Cerebellar nuclear complex (tissue), 1 donor: ENCODE data around the gene APRT.
"Not testable (repeated sequence)": the region's sequence is repeated elsewhere in the genome, so short reads cannot be mapped to it uniquely, and the experiment has no call there.

Source experiments
- DNase-seq, 2 experiments: peaks; one replicate each; lab custom pipeline; 2025; lab: John Stamatoyannopoulos, UW

The APRT gene

DNA sequence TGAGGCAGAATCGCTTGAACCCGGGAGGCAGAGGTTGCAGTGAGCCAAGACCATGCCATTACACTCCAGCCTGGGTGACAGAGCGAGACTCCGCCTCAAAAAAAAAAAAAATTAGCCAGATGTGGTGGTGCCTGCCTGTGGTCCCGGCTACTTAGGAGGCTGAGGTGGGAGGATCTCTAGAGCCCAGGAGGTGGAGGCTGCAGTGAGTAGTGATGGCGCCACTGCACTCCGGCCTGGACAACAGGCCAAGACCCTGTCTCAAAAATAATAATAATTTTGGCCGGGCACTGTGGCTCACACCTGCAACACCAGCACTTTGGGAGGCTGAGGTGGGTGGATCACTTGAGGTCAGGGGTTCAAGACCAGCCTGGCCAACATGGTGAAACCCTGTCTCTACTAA, 23.0 kb downstream of the APRT start:
- DNase-seq = not testable (repeated sequence)

DNA sequence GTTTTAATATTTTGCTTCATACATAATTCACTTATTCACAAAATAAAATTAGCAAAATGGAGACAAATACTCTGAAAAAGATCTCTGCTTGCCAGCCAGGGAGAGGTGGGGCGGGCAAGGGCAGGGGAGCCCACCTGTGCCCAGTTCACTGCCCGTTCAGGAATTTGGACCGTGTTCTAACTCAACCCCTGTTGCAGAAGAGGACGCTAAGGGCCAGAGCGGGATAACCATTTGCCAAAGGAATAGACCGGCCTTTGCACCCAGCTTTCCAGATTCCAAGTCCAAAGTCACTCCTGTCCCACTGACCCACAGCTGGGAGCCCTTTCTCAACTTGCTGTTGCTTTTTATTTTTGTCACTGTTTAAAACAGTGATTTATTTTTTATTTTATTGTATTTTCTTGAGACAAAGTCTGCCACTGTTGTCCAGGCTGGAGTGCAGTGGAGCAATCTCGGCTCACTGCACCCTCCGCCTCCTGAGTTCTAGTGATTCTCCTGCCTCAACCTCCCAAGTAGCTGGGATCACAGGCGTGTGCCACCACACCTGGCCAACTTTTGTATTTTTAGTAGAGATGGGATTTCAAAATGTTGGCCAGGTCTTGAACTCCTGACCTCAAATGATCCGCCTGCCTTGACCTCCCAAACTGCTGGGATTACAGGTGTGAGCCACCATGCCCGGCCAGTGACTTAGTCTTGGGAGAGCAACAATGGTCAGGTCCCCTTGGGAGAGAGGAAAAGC, 24.0 kb downstream of the APRT start:
- DNase-seq = no peak

DNA sequence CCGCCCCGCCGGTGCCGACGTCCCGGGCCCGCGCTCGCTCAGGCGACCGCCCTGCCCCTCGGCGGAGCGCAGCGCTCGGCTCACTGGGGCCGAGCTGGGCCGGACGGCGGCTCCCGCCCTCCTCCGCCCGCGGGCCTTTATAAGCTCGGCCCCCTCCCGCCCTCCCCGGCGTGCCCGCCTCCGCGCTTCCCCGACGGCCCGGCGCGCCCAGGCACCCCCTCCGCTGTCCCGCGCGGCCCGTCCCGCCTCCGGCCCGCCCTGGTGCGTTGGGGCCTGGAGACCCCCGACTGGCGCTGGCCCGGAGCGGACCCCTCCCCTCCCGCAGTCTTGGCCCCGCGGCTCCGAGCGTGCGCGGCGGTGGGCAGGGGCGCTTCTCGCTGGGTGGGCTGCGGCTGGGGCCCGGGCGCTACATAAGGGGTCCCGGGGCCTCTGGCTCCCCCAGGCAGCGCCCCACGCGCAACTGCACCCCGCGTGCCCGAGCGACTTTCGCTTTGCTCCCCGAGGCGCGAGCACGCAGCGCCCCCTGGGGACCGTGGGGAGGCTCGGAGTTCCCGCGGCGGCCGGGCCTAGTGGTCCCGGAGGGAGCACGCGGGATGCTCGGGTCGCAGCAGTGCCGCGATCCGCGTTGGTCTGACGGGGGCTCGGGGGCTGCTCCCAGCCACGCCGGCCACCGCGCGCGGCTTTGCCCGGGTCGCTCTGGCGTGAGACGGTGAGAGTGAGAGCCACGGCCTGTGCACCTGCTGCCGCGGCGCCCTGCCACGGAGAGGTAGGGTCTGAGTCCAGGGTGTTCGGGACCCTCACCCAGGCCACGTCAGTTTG, 26.4 kb downstream of the APRT start, which contains the start of gene PIEZO1:
PIEZO1 (minus strand) TSS at position 115 of the 819 bp plus-strand sequence. CDS start 256 bp downstream, outside the sequence.
- no peak for DNase-seq

DNA sequence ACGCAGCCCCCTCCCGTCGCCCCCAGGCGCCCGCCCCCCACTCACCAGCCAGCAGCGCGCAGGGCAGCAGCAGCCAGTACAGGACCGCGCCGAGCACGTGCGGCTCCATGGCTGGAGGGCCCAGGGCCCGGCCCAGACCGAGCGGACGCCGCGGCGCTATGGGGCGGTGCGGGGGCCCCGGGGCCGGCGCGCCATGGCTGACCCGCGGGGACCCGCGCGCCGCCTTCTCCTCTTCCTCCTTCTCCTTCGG, 26.9 kb downstream of the APRT start:
- no peak for DNase-seq

DNA sequence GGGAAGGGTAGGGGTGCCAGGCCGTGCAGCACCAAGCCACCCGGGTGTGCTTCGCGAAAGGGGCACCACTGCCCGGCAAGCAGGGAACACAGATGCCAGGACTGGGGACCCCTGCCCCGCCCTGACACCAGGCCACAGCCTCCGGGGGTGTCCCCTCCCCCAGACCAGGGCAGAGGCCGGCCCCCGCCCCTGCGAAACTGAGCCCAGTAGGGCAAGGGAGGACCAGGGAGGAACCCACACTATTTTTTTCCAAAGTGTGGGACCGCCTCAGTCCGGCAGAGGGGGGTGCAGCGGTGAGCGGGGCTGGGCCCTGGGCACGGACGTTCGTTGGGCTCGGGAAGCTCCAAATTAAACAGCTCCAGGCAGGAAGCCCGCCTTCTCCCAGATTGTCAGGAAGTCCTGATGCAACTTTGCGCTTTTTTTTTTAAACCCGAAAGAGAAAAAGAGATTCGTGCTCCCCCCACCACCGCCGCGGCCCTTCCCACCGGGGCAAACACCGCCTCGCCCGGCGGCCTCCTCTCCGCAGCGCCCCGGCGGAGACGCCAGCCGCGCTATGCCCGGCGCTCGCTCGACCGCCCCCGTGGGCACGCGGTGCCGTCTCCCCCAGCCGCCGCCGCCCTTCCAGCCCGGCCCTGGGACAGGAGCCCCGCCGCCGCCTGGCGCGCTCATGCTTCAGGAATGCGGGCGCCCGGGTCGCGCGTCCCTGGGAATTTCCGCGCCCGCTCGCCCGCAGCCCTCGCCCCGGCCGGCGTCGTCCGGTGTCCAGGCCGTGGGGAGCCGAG, 27.5 kb downstream of the APRT start:
- no peak for DNase-seq

DNA sequence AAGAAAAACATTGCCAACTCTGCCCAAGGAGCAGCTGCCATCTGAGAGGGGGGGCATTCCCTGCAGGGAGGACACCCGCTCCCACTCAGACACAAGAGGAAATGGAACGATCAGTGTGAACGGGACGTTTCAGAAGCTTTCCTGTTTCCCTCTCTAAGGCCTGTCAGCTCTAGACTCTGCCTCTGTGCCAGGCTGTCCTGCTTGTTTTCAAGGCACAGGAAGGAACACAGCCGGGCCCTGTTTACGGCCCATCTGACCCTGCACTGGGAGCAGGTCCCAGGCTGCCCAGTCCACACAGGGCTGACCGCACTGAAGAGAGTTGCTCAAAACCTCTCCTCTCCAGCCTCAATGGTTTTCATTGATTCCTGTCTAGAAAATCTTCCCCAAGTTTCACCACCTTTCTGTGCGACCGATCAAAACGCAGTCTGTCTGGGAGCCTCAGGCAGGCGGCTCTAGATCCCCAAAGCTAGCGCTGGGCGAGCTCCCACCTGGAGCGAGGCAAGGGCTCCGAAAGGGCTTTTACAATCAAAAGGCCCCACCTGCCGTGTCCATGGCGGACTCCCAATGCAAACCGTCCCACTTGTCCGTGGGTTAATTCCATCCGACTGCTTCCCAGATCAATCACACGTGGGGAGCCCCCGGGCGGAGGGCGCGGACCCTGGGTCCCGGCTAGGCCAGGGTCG, 28.2 kb downstream of the APRT start:
- peak; percentile 90 to 93 for DNase-seq

DNA sequence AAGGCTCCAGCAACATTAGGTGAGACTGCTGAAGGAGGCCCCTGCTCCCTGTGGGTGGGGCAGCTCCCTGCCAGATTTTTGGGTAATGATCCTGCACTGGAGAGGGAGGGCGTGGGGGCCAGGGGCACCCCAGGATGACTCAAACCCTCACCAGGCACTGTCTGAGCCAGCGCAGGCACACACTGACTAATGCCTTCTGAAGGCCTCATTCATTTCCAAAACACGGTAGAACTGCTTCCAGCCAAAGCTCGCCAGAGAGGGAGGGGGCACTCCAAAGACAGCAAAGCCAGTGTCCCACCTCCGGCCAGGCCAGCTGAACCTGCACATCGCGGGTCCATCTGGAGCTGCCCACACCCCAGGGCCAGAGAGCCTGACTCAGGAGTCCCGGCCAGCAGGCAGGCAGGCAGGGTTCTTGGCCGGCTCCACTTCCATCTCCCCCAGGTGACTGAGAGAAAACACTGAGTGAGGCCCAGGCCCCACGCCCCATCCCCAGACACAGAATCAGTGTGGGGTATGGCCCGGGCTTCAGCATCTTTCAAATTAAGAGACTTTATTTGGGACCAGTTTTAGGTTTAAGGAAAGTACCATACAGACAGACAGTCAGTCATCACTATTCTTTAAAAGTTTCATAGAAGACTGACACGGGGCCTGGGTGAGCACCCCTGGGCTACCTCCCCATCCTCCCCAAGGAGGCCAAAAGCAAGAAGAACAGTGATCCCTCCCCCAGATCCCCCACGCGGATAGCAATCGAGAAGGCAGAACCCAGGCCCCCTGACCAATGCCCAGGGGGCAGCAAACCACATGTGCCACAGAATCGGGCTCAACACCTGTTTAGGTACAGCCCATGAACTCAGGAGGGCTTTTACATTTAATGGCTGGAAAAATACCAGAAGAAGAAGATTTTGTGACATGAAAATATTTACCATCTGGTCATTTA, 29.0 kb downstream of the APRT start:
- DNase-seq = peak in 1 of 2 experiments; percentile 33

DNA sequence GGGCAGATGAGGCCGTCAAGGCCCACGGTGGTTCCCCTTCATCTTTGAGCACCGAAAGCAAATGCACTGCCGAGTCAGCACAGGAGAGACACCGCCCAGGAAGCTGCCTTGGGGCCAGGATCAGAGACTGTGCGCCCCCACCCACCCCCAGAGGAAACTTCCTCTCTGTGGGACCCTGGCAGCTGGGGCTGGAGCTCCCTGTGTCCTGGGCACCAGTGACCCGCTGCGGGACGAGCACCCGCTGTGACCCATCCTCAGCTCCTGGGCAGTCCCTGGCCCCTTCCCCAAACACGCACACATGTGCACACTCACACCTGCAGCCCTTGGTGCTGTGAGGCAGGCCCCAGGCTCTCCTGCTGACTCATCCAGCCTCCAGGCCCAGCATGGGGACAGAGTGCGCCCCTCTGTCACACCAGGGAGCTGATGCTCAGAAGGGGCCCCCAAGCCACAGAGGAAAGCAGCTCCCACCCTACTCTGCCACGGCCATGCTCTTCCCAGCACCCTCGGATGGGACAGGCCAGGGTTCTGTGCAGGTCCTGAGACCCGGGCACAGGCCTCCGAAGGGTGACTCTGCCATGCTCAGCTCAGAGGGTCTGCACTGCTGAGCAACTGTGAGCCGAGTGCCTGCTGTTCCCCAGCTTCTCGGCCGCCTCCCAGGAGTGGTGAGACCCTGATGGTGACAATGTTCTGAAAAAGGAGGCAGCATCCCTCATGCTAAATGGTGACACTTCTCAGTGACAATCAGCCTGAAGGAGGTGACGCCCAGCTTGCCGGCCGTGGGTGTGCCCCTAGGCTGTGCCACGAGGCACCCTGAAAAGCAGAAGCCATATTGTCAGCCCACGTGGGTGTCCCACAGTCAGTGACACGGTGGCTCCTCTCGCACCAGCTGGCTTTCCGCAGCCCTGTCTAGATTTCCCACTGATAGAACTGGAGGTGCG, 30.3 kb downstream of the APRT start:
- no peak for DNase-seq

DNA sequence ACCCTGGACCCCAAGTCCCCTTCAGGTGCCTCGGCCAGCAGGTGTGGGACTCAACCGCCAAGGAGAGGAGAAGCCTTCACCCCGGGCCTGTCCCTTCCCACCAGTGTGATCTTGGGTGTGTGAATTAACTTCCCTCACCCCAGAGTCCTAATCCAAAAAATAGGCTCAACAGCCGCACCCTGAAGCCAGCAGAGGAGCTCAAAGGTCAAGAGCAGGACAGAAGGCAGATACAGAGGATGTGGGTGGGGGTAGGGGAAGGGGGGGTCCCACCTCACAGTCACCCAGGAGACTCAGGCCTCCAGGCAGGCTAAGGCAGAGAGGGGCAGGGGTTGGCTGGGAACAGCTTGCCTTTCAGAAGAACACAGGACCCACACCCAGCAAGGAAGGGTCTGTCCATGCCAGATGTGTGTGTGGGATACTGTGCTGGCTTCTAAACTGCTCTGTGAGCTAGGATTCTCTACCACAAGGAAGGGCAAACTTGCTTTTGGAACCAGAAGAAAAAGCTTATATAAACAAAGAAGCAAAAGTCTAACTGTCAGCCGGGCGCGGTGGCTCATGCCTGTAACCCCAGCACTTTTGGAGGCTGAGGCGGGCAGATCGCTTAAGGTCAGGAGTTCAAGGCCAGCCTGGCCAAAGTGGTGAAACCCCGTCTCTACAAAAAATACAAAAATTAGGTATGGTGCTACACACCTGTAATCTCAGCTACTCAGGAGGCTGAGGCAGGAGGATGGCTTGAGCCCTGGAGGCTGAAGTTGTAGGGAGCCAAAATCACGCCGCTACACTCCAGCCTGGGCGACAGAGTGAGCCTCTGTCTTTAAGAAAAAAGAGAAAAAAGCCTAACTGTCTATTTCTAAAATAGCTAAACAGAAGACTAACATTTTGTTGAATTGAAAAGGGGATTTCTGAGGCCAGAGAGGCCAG, 31.3 kb downstream of the APRT start:
- no peak for DNase-seq

DNA sequence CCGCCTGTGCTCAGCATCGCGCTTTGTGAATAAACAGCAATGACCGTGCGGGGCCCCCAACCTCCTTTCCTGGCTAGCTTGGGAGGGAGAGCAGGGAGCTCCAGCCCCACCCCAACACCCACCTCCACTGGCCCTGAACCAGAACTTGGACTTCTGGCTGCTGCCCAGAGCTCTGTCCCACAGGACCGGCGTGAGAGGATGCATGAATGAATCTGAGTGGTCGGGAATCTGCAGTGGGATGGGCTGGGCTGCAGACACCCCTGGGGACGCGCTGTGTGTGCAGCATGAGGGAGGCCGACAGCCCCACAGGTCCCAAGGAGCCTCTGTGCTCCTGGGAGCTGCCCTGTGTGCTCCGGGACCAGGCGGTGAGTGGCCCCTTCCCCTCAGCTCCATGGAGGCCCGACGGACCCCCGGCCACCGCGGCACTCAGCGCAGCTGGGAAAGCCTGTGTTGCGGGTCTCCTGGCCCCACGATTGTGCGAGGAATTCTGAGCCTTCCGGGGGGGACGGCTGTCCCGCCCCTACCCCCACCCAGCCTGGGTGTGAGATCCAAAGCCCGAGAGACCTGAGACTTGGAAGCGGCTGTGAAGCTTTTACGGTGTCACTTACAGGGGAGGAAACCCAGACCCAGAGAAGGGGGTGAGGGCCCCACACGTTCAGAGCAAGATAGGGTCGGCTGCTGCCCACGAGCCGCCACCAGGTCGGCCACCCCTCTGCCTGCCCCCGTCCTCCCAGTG, 32.2 kb downstream of the APRT start:
- DNase-seq = no peak

DNA sequence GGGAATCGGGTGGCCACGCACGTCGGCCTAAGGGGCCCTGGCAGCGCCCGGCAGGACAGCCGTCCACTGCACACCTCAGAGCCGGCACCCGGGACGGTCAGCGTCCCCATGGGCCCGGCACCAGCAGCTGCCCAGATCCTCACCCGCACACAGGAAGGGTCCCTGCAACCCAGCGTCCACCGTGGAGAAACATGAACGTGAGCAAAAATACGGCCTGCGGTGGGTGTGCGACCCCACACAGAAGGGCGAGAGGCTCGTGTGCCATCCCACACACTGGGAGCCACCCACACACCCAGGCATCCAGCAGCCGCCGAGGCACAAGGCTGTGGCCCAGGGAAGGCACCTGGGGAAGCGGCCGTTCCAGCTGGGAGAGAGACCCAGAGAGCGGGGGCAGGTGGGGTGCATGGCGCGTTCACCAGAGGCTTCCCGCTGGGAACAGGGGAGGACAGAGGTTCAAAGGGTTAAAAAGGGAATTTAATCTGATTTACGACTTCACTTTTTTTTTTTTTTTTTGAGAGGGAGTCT, 33.1 kb downstream of the APRT start:
- DNase-seq = no peak

DNA sequence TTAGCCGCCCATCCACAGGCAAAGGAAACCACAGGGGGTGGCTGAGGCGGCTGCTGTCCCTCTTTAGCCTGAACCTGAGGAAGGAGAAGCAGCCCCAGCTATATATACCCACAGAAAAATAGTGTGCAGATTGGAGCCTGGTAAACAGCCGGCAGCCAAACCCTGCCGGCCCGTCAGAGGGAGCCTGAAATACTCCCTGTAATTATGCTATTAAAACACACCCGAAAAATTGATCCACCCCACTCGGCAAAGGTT, 33.5 kb downstream of the APRT start:
- no peak for DNase-seq

DNA sequence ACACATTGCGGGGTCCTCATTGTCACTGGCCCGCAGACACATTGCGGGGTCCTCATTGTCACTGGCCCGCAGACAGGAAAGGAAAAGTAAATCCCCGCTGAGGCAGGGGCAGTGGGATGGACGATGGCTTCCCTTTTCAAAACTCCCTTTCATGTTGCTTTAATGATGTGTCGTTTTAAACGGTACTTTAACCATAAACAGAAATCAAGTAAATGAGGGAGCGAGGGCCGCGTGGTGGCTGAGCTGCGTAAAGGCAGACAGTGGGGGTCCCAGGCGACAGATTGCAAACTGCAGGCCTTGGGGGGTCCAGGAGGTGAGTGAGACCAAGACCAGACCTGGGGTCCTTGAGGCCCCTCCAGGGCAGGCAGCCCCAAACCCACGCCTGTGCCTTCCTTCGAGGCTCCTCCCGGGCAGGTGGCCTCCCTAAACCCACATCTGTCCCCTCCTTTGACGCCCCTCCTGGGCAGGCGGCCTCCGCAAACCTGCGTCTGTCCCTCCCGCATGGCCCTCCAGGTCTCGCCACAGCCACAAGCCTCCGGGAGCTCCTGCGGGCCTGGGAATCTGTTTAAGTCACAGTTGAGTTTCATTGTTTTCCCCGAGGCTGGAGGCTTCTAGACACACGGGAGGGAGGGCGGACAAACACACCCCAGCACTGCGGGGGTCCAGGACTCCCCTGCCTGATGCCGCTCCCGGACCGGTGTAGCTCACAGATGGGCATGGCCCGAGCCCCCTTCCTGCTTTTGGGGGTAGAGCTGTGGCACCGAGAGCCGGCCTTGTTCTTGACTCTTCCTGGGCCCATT, 34.1 kb downstream of the APRT start:
- no peak for DNase-seq

DNA sequence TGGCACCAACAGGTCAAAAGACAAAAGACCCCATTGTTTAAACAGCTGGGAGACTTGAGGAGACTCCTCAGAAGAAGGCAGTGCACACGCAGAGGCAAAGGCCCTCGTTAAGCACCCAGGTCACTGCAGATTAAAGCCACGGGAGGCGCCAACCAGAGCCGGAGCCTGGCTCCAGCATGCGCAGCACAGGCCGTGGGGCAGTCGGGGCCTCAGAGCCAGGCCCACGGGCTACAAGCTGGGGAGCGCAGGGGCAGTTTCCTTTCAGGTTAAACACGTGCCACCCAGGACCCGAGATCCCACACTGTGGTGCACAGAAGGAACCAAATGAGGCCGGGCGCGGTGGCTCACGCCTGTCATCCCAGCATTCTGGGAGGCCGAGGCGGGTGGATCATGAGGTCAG, 35.9 kb downstream of the APRT start:
- no peak for DNase-seq

DNA sequence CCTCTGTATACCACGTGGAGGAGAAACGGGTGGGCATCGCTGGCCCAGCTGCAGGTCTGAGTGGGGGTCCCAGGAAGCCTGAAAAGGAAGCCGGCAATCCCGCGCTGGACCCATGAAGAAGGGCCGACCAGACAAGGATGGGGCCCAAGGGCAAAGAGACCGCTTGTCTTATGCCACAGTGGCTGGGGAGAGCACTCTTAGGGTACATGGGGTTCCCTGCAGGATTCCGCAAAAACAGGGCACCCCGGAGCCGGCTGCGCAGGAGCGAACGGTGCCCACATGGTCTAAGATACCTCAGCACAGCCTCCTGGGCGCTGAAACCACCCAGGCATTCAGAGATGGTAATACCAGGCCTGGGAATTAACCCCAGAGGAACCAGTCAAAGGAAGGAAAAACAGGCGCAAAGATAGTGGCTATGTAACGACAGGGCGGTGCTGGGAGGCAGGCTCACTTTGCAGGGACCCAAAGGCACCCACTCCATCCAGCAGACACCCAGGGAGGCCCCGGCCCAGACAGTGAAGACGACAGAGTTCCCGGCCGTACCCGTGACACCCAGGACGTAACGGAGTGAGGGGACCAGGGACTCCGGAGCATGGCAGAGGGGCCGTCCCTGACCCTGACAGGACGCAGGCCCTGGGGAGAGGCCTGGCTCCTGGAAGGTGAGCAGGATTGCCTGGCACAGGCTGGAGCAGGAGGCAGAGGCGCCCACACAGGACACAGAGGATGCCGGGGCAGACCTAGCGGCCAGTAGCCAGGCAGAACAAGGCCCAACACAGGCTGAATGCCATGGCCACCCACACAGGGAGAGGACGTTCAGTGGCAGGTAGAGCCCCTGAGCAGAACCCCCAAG, 37.0 kb downstream of the APRT start:
- no peak for DNase-seq

DNA sequence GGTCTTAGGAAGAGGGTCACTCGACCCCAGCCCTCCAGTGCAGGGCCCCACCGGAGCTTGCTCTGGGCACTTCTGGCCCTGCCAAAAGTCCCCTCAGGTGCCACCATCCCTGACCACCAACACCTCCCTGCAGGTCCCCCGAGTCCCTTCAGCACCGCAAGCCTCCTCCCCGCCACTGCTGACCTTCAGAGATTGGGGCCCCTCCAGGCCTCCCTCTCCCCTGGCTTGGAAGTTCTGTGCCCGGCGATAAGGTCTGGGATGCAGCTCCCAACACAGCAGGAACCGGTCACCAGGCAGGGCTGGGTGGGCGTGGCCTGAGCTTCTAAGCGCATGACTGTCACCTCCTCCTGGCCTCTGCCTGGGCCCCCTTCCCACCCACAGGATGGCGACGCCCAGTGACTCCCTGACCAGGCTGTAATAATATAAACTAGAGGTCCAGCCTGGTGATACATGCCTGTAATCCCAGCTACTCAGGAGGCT, 37.9 kb downstream of the APRT start:
- no peak for DNase-seq
